ENCODE measurements around the gene SLC5A10.

DNA sequence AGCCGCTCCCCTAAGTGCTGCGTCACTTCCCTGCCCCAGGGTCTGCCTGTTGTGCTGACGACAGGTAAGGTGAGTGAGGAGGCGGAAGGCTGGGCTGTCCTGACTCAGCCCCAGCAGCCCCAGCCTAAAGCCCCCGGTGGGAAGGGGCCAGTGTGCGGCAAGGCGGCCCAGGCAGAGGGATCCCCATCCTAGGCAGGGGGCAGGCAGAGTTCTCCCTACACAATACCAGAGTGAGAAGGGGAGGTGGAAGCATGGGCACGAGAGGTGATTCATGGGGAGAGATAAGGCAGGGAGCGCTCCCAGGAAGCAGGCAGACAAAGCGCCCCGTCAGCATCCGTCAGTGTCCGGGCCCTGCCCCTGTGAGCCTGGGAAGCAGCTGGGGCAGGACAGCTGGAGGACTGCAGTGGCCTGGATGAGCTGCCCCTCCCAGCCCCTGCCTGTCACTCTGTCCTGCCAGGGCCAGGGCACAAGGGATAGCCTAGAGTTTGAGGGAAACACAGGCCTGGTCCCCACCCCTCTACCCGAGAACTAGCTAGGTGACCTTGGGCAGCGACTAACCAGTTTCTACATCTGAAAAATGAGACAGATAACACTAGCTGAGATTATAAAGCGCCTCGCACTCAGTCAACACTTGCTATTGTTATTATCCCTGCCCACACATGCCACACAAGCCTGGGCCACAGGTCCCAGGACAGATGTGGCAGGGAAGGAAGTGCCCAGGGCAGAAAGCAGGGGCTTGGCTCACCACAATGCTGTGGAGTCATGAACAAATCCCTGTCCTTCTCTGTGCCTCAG, 48.8 kb downstream of the SLC5A10 start:
- TF ChIP-seq, protein P1, sequence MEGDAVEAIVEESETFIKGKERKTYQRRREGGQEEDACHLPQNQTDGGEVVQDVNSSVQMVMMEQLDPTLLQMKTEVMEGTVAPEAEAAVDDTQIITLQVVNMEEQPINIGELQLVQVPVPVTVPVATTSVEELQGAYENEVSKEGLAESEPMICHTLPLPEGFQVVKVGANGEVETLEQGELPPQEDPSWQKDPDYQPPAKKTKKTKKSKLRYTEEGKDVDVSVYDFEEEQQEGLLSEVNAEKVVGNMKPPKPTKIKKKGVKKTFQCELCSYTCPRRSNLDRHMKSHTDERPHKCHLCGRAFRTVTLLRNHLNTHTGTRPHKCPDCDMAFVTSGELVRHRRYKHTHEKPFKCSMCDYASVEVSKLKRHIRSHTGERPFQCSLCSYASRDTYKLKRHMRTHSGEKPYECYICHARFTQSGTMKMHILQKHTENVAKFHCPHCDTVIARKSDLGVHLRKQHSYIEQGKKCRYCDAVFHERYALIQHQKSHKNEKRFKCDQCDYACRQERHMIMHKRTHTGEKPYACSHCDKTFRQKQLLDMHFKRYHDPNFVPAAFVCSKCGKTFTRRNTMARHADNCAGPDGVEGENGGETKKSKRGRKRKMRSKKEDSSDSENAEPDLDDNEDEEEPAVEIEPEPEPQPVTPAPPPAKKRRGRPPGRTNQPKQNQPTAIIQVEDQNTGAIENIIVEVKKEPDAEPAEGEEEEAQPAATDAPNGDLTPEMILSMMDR (IDR thresholded peaks at IDR 0.05): no peak
- TF ChIP-seq POLR2AphosphoS5 (IDR thresholded peaks at IDR 0.05): no peak
- TF ChIP-seq POLR2A (IDR thresholded peaks at IDR 0.05): no peak
